Measurements from ENCODE around the gene APC2. TPM values are rescaled to one million over a fixed set of nuclear protein-coding genes. Genes with fewer than 3 reads are reported as not detected.

APC2 gene
- polyA plus RNA-seq, 1 donor (not counting 4 experiments of a cell fraction or from before 2014, with no cell fraction given), result 0.01 TPM

DNA sequence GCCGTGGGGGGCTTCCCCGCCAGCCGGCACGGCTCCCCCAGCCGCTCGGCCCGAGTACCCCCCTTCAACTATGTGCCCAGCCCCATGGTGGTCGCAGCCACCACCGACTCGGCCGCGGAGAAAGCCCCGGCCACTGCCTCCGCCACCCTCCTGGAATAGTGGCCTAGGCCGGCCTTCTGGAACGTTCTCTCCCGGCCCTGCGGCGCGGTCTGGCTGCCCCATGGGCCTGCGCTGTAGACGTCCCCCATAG is 20.1 kb downstream of the APC2 start:
- dilution Hi-C loops (cut with MboI; ENCODE audit: extremely low pct_ligation_motif_present, low sequenced_read_pairs), result no loop called here
- peak overlapping the region; percentile 70 for H3K4me2 ChIP-seq (ENCODE audit: control insufficient read depth, extremely low read depth, insufficient read depth, low read depth, low read length)
- no peak overlapping the region for H3K27ac ChIP-seq (ENCODE audit: control insufficient read depth, insufficient read depth, low read length)
- peaks cover 16% of the 10 kb centered on the region for H3K4me1 ChIP-seq (ENCODE audit: control insufficient read depth, extremely low read depth, insufficient read depth, low read length)
- no peak overlapping the region for H3K9ac ChIP-seq (ENCODE audit: control insufficient read depth, extremely low read depth, insufficient read depth, low read length)
- no peak overlapping the region for H2AFZ ChIP-seq (ENCODE audit: control insufficient read depth, low read length)
- FAIRE-seq (no peak), DNase-seq (ENCODE audit: low read depth, low spot score) (no peak)
- no peaks in the 10 kb centered on the region for H3K79me2 ChIP-seq (ENCODE audit: control insufficient read depth, insufficient read depth, low read length)
- H3K9me3 ChIP-seq (ENCODE audit: control insufficient read depth, low read depth, low read length), result no peaks in the 10 kb centered on the region
- H3K4me3 ChIP-seq (ENCODE audit: control insufficient read depth in 2 of 3, extremely low read depth in 1 of 3, insufficient read depth in 2 of 3, low read depth in 1 of 3, low read length in 3 of 3), result peak overlapping the region; percentile 48 to 60 (median 51)
- H3K27me3 ChIP-seq (ENCODE audit: control insufficient read depth, extremely low read depth, insufficient read depth, low read length), result peaks cover 56% of the 10 kb centered on the region
- TF ChIP-seq EZH2 (IDR thresholded peaks at IDR 0.05; ENCODE audit: low read length), result peak; percentile 83
- TF ChIP-seq CTCF (optimal IDR thresholded peaks at IDR 0.05 in 1 of 3, IDR thresholded peaks at IDR 0.05 in 1 of 3, conservative IDR thresholded peaks at IDR 0.05 in 1 of 3; ENCODE audit: extremely low read depth in 1 of 3, insufficient read depth in 2 of 3, low read length in 3 of 3), result no peak
- H3K9me1 ChIP-seq (ENCODE audit: control insufficient read depth, extremely low read depth, insufficient read depth, low read length), result peaks cover 4% of the 10 kb centered on the region
- H4K20me1 ChIP-seq (ENCODE audit: control insufficient read depth, extremely low read depth, insufficient read depth, low read length), result peaks cover 12% of the 10 kb centered on the region
- peaks cover 0 to 5% of the 10 kb centered on the region in 2 experiments for H3K36me3 ChIP-seq (ENCODE audit: control insufficient read depth in 2 of 2, extremely low read depth in 1 of 2, insufficient read depth in 2 of 2, low read length in 2 of 2)

- Histone ChIP-seq H2AFZ (ENCODE audit: control insufficient read depth, low read length) (no peak overlapping the region), H3K4me1 (ENCODE audit: control insufficient read depth, extremely low read depth, insufficient read depth, low read length) (peaks cover 16% of the 10 kb centered on the region), H3K36me3 (ENCODE audit: control insufficient read depth in 2 of 2, extremely low read depth in 1 of 2, insufficient read depth in 2 of 2, low read length in 2 of 2) (peaks cover 2 to 5% of the 10 kb centered on the region in 2 experiments), H3K4me3 (ENCODE audit: control insufficient read depth in 2 of 3, extremely low read depth in 1 of 3, insufficient read depth in 2 of 3, low read depth in 1 of 3, low read length in 3 of 3) (peak overlapping the region; percentile 48 to 60 (median 51)), H3K27me3 (ENCODE audit: control insufficient read depth, extremely low read depth, insufficient read depth, low read length) (peaks cover 53% of the 10 kb centered on the region), H3K79me2 (ENCODE audit: control insufficient read depth, insufficient read depth, low read length) (no peaks in the 10 kb centered on the region), H3K27ac (ENCODE audit: control insufficient read depth, insufficient read depth, low read length) (no peak overlapping the region), H3K4me2 (ENCODE audit: control insufficient read depth, extremely low read depth, insufficient read depth, low read depth, low read length) (peak overlapping the region; percentile 70), H3K9me1 (ENCODE audit: control insufficient read depth, extremely low read depth, insufficient read depth, low read length) (peaks cover 4% of the 10 kb centered on the region), H3K9ac (ENCODE audit: control insufficient read depth, extremely low read depth, insufficient read depth, low read length) (no peak overlapping the region), H4K20me1 (ENCODE audit: control insufficient read depth, extremely low read depth, insufficient read depth, low read length) (peaks cover 12% of the 10 kb centered on the region), H3K9me3 (ENCODE audit: control insufficient read depth, low read depth, low read length) (no peaks in the 10 kb centered on the region)
- TF ChIP-seq EZH2 (IDR thresholded peaks at IDR 0.05; ENCODE audit: low read length) (peak; percentile 12), CTCF (optimal IDR thresholded peaks at IDR 0.05 in 1 of 3, IDR thresholded peaks at IDR 0.05 in 1 of 3, conservative IDR thresholded peaks at IDR 0.05 in 1 of 3; ENCODE audit: extremely low read depth in 1 of 3, insufficient read depth in 2 of 3, low read length in 3 of 3) (no peak)
- DNase-seq (ENCODE audit: low read depth, low spot score) (no peak), FAIRE-seq (no peak)
- dilution Hi-C loops (cut with MboI; ENCODE audit: extremely low pct_ligation_motif_present, low sequenced_read_pairs), result no loop called here
Observed at GRCh38 chr19:1470305-1471009, 20.5 kb downstream of the APC2 start.
